ENCODE measurements around the gene SEMA5A. TPM values are rescaled to one million over a fixed set of nuclear protein-coding genes. Genes with fewer than 3 reads are reported as not detected.

Gene SEMA5A
- total RNA-seq, 1 donor from 2014 or later, result 31.9 TPM

DNA sequence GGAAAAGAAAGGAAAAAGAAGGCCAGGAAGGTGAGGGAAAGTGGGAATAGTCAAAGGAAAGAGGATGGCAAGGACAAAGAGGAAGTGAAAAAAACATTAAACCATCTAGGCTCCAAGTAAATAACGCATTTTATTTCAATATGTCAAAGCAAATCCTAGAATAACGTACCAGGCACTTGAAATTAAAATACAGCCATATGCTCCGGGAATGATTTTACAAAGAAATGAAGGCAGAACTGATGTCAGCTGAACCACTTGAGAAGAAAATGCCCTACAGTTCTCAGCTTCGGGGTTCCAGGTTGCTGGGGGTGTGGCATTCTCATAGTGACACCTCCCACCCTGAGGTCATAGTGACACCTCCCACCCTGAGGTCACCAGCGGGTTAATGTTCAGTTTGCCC lies 281.6 kb downstream of the SEMA5A start:
- TF ChIP-seq CTCF (conservative IDR thresholded peaks at IDR 0.05), result no peak
- Mint-ChIP-seq H3K27me3 (ENCODE audit: low read depth) (no peaks in the 10 kb centered on the region), H3K36me3 (ENCODE audit: low read depth) (peaks cover 5% of the 10 kb centered on the region), H3K4me1 (peaks cover 14% of the 10 kb centered on the region), H3K9me3 (peaks cover 2% of the 10 kb centered on the region), H3K27ac (ENCODE audit: unreplicated experiment) (no peak overlapping the region), H3K4me3 (no peak overlapping the region)
- DNase-seq (ENCODE audit: low read depth, low spot score), result no peak

- peaks cover 2% of the 10 kb centered on the region for H3K9me3 Mint-ChIP-seq
- DNase-seq (ENCODE audit: low read depth, low spot score), result no peak
Observed at GRCh38 chr5:9263656-9264055, 282.2 kb downstream of the SEMA5A start.

GRCh38 chr5:9251379-9251980 lies 294.4 kb downstream of the SEMA5A start:
- DNase-seq (ENCODE audit: low read depth, low spot score), result no peak
- Mint-ChIP-seq H3K27ac (ENCODE audit: unreplicated experiment) (no peak overlapping the region), H3K4me3 (no peak overlapping the region), H3K27me3 (ENCODE audit: low read depth) (no peaks in the 10 kb centered on the region), H3K9me3 (peaks cover 4% of the 10 kb centered on the region), H3K36me3 (ENCODE audit: low read depth) (peaks cover 8% of the 10 kb centered on the region), H3K4me1 (no peaks in the 10 kb centered on the region)
- no peak for TF ChIP-seq CTCF (conservative IDR thresholded peaks at IDR 0.05)

More at GRCh38 chr5:9263656-9264055, 282.2 kb downstream of the SEMA5A start:
- H3K36me3 Mint-ChIP-seq (ENCODE audit: low read depth), result peaks cover 5% of the 10 kb centered on the region
- no peak overlapping the region for H3K27ac Mint-ChIP-seq (ENCODE audit: unreplicated experiment)
- no peak for TF ChIP-seq CTCF (conservative IDR thresholded peaks at IDR 0.05)
- H3K4me1 Mint-ChIP-seq, result peaks cover 14% of the 10 kb centered on the region
- no peak overlapping the region for H3K4me3 Mint-ChIP-seq
- no peaks in the 10 kb centered on the region for H3K27me3 Mint-ChIP-seq (ENCODE audit: low read depth)

- Mint-ChIP-seq H3K4me1 (peaks cover 15% of the 10 kb centered on the region), H3K4me3 (no peak overlapping the region), H3K27ac (ENCODE audit: unreplicated experiment) (no peak overlapping the region), H3K9me3 (peaks cover 4% of the 10 kb centered on the region), H3K36me3 (ENCODE audit: low read depth) (peaks cover 8% of the 10 kb centered on the region), H3K27me3 (ENCODE audit: low read depth) (no peaks in the 10 kb centered on the region)
- DNase-seq (ENCODE audit: low read depth, low spot score), result no peak
- no peak for TF ChIP-seq CTCF (conservative IDR thresholded peaks at IDR 0.05)
Observed at GRCh38 chr5:9249231-9249630, 296.6 kb downstream of the SEMA5A start.

DNA sequence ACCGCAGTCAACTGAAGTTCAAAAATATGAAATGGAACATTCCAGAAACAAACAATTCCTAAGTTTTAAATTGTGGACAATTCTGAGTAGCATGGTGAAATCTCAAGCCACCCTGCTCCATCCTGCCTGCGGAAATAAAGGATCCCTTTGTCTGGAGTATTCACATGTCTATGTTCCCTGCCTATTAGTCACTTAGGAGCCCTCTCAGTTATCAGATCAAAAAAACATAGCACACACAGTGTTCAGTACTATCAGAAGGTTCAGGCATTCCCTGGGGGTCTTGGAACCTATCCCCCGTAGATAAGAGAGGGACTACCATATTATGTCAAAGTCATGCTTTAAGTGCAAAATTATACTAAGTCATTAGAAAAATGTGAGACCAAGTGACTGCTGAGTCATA lies 300.8 kb downstream of the SEMA5A start:
- Mint-ChIP-seq H3K4me1 (peaks cover 36% of the 10 kb centered on the region), H3K9me3 (peaks cover 2% of the 10 kb centered on the region), H3K36me3 (ENCODE audit: low read depth) (peaks cover 4% of the 10 kb centered on the region), H3K27ac (ENCODE audit: unreplicated experiment) (peak overlapping the region; percentile 78), H3K27me3 (ENCODE audit: low read depth) (no peaks in the 10 kb centered on the region), H3K4me3 (no peak overlapping the region)
- DNase-seq (ENCODE audit: low read depth, low spot score), result no peak
- no peak for TF ChIP-seq CTCF (conservative IDR thresholded peaks at IDR 0.05)

All from neural crest cell (in vitro differentiated cells).